K562 (cell line): ENCODE results near the gene MICOS13. TPM values are rescaled to one million over a fixed set of nuclear protein-coding genes. Genes with fewer than 3 reads are reported as not detected.

ENCODE experiments used
- BRD4 ChIP-seq: fragments of 200-600 bp; sonication (generic); IDR thresholded peaks from 2 replicates; pipeline ENCODE4 v1.6.1; 2017; ENCODE audit warnings: inconsistent platforms
- CAMTA2 ChIP-seq: fragments of 250-450 bp; sonication (Bioruptor Pico); conservative IDR thresholded peaks from 2 replicates; pipeline ENCODE4 v1.5.1; 2022
- ELF2 ChIP-seq: fragments of 250-450 bp; sonication (Bioruptor Pico); IDR thresholded peaks from 2 replicates; pipeline ENCODE4 v1.5.0; 2021; ENCODE audit warnings: mild to moderate bottlenecking
- HDAC3 ChIP-seq: fragments of 450-650 bp; IDR thresholded peaks from 2 replicates; pipeline ENCODE4 v1.6.1; 2018; ENCODE audit warnings: borderline replicate concordance, mild to moderate bottlenecking, moderate library complexity; ENCODE audit not compliant: partially characterized antibody
- MLLT1 ChIP-seq, 2 experiments: fragments of 450-650 bp; IDR thresholded peaks; 2 replicates each; pipeline ENCODE4 v1.6.1; 2016
- NR2C1 ChIP-seq, 2 experiments: fragments of 450-650 bp; IDR thresholded peaks; 2 replicates each; pipeline ENCODE4 v1.6.1; 2017; ENCODE audit warnings: mild to moderate bottlenecking in 2 of 2, antibody characterized with exemption in 1 of 2, inconsistent platforms in 1 of 2, missing compliant biosample characterization in 1 of 2, missing genetic modification characterization in 1 of 2
- PTBP1 ChIP-seq: fragments of 200-400 bp; formaldehyde crosslinking; IDR thresholded peaks from 2 replicates; pipeline ENCODE4 v1.6.1; 2017; ENCODE audit warnings: low read depth, low read length
- RHOXF2B ChIP-seq: fragments of 250-450 bp; sonication (Bioruptor Pico); conservative IDR thresholded peaks from 2 replicates; pipeline ENCODE4 v1.5.1; 2021
- TAF15 ChIP-seq: fragments of 200-400 bp; formaldehyde crosslinking; IDR thresholded peaks from 2 replicates; pipeline ENCODE4 v1.6.1; 2017; ENCODE audit warnings: mild to moderate bottlenecking, low read depth, low read length, moderate library complexity
- XRCC5 ChIP-seq: fragments of 200-400 bp; formaldehyde crosslinking; IDR thresholded peaks from 2 replicates; pipeline ENCODE4 v1.6.1; 2017; ENCODE audit warnings: low read depth, mild to moderate bottlenecking, low read length
- polyA plus RNA-seq, 8 experiments: library from polyadenylated mRNA; depleted of rRNA in 4 of 8; stranded (reverse) in 5 of 8; unstranded in 3 of 8; fragments of >200 nt; fragmentation: Nextera tagmentation in 2 of 8; fragmentation: Illumina TruSeq in 1 of 8; extraction: Ambion mirVana in 2 of 8; extraction: Trizol in 1 of 8; gene quantifications; 2 replicates each; pipeline versions ENCODE4 v1.2.1 to v1.2.3, GENCODE V29; 2011 to 2014; ENCODE audit warnings: inconsistent platforms in 1 of 8, missing spikeins in 1 of 8
- total RNA-seq, 7 experiments: library from RNA; depleted of rRNA in 6 of 7; stranded (reverse); fragments of >200 nt in 6 of 7; fragmentation: Illumina TruSeq in 2 of 7; extraction: Trizol in 2 of 7; gene quantifications; 2 replicates each; pipeline versions ENCODE4 v1.2.1 to v1.2.3, GENCODE V29; 2011 to 2021; ENCODE audit warnings: low replicate concordance in 1 of 7
- TF ChIP-seq, protein P1 (sequence below): fragments of 250-450 bp; sonication (Bioruptor Pico); IDR thresholded peaks from 2 replicates; pipeline ENCODE4 v1.8.0; 2022; ENCODE audit warnings: inconsistent platforms, mild to moderate bottlenecking, moderate library complexity, borderline replicate concordance
- TF ChIP-seq, protein P2 (sequence below): fragments of 450-650 bp; formaldehyde crosslinking; IDR thresholded peaks from 2 replicates; pipeline ENCODE4 v1.4.0; 2020; ENCODE audit warnings: mild to moderate bottlenecking, moderate library complexity
- TF ChIP-seq, protein P3 (sequence below), 2 experiments: IDR thresholded peaks; 2 replicates each; pipeline ENCODE4 v1.6.1; 2012; ENCODE audit warnings: improper control_type of control experiment in 2 of 2, low read depth in 2 of 2, low read length in 2 of 2, borderline replicate concordance in 1 of 2

The MICOS13 gene
- total and polyA plus RNA-seq, 9 of the 15 experiments (the other 6 are each of a cell fraction or from before 2014, with no cell fraction given), result 15.5 to 220 (median 49.4) TPM

GRCh38 chr19:5719274-5719960 is 39.1 kb upstream of the MICOS13 start (continued):
- TF ChIP-seq, protein P1, sequence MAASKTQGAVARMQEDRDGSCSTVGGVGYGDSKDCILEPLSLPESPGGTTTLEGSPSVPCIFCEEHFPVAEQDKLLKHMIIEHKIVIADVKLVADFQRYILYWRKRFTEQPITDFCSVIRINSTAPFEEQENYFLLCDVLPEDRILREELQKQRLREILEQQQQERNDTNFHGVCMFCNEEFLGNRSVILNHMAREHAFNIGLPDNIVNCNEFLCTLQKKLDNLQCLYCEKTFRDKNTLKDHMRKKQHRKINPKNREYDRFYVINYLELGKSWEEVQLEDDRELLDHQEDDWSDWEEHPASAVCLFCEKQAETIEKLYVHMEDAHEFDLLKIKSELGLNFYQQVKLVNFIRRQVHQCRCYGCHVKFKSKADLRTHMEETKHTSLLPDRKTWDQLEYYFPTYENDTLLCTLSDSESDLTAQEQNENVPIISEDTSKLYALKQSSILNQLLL (CRISPR knock-in tag), result no peak
- TF ChIP-seq MLLT1 (IDR thresholded peaks at IDR 0.05) (peak in 1 of 2 experiments; percentile 14; a peak in 1 of 4 replicates), BRD4 (no peak), ELF2 (no peak), XRCC5 (no peak), PTBP1 (no peak), NR2C1 (IDR thresholded peaks at IDR 0.05) (no peak), NR2C1 (tag; IDR thresholded peaks at IDR 0.05) (no peak), HDAC3 (no peak), CAMTA2 (no peak), TAF15 (no peak), RHOXF2B (no peak)
- TF ChIP-seq, protein P2, sequence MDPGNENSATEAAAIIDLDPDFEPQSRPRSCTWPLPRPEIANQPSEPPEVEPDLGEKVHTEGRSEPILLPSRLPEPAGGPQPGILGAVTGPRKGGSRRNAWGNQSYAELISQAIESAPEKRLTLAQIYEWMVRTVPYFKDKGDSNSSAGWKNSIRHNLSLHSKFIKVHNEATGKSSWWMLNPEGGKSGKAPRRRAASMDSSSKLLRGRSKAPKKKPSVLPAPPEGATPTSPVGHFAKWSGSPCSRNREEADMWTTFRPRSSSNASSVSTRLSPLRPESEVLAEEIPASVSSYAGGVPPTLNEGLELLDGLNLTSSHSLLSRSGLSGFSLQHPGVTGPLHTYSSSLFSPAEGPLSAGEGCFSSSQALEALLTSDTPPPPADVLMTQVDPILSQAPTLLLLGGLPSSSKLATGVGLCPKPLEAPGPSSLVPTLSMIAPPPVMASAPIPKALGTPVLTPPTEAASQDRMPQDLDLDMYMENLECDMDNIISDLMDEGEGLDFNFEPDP (CRISPR knock-in tag), result no peak
- TF ChIP-seq, protein P3, sequence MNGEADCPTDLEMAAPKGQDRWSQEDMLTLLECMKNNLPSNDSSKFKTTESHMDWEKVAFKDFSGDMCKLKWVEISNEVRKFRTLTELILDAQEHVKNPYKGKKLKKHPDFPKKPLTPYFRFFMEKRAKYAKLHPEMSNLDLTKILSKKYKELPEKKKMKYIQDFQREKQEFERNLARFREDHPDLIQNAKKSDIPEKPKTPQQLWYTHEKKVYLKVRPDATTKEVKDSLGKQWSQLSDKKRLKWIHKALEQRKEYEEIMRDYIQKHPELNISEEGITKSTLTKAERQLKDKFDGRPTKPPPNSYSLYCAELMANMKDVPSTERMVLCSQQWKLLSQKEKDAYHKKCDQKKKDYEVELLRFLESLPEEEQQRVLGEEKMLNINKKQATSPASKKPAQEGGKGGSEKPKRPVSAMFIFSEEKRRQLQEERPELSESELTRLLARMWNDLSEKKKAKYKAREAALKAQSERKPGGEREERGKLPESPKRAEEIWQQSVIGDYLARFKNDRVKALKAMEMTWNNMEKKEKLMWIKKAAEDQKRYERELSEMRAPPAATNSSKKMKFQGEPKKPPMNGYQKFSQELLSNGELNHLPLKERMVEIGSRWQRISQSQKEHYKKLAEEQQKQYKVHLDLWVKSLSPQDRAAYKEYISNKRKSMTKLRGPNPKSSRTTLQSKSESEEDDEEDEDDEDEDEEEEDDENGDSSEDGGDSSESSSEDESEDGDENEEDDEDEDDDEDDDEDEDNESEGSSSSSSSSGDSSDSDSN (IDR thresholded peaks at IDR 0.05; ENCODE audit: borderline replicate concordance in 1 of 2, low read depth in 2 of 2, low read length in 2 of 2), result 0 out of 4 replicates have a peak, but pooled peaks of 1 of the 2 experiments have one; percentile 52
